ENCODE measurements around the gene ASB17. TPM values are rescaled to one million over a fixed set of nuclear protein-coding genes. Genes with fewer than 3 reads are reported as not detected.

ASB17 gene, protein sequence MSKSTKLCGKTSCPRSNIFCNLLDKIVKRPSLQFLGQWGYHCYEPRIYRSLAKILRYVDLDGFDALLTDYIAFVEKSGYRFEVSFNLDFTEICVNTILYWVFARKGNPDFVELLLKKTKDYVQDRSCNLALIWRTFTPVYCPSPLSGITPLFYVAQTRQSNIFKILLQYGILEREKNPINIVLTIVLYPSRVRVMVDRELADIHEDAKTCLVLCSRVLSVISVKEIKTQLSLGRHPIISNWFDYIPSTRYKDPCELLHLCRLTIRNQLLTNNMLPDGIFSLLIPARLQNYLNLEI
- not detected in 5 replicates for total RNA-seq (2022; extraction: Qiagen RNA extraction; ENCODE audit: low read depth)

DNA sequence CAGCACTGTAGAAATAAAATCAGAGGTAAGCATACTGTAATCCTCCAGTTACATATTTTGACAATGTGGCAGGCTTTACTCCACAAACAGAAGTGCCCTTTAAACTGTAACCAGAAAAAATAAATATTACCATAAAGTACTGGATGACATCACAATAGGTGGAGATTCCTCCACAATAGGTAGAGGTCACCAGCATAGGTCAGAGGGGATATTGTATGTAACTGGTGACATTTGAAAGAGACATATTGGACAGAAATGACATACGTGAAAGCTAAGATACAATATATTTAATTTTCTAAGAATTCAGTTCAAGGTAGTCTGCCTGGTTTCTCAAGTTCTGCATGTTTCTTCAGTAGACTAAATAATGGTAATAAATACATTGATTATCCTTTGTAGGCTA, at the start of gene ASB17:
Gene ASB17, minus strand, starts transcription at position 101 of the 400 bp plus-strand sequence. CDS start 113 bp downstream, outside the sequence.

Other genes with a start within 250 kb of the ASB17 start
- 28.5 to 38.4 TPM (median 33.3 TPM) in 5 replicates for gene ACADM, start 207.7 kb downstream of the ASB17 start, total RNA-seq (2022; extraction: Qiagen RNA extraction; ENCODE audit: low read depth)
- 73.5 to 85.8 TPM (median 77.2 TPM) in 5 replicates for gene RABGGTB, start 146.1 kb downstream of the ASB17 start, total RNA-seq (2022; extraction: Qiagen RNA extraction; ENCODE audit: low read depth)
- gene MSH4, start 135.5 kb downstream of the ASB17 start, total RNA-seq (2022; extraction: Qiagen RNA extraction; ENCODE audit: low read depth): 0.02 to 0.07 TPM (median 0.03 TPM) in 3 of 5 replicates, not detected in the others
- 0.31 to 1.2 TPM (median 0.63 TPM) in 5 replicates for gene ST6GALNAC3, start 142.3 kb upstream of the ASB17 start, total RNA-seq (2022; extraction: Qiagen RNA extraction; ENCODE audit: low read depth)

Measured in A549 treated with DMSO at 1 μM for 4 hours (cell line).